Fibroblast of the aortic adventitia (primary cell): ENCODE measurements around the gene ITPR2. TPM values are rescaled to one million over a fixed set of nuclear protein-coding genes. Genes with fewer than 3 reads are reported as not detected.

Experiments
- DNase-seq: peaks from one replicate; pipeline ENCODE4 v3.0.0-alpha.2; 2010; ENCODE audit warnings: low read depth
- H3K4me3 ChIP-seq: 2 replicates; pipeline ENCODE4 v1.5.1; 2011; ENCODE audit warnings: low read depth, mild to moderate bottlenecking, control low read depth, low read length, moderate library complexity
- CTCF ChIP-seq: IDR thresholded peaks from 2 replicates; pipeline ENCODE4 v1.5.1; 2011; ENCODE audit warnings: mild to moderate bottlenecking, low read length, control low read depth, inconsistent platforms; ENCODE audit not compliant: insufficient read depth
- total RNA-seq: library from RNA; depleted of rRNA; stranded (reverse); fragments of >200 nt; gene quantifications from 2 replicates; pipeline ENCODE4 v1.2.3, GENCODE V29; 2012; ENCODE audit warnings: low replicate concordance

The ITPR2 gene
- total RNA-seq, 1 donor, result 15.5 TPM

- H3K4me3 ChIP-seq, result no peak overlapping the region
- peak; percentile 14 for TF ChIP-seq CTCF
- peak; percentile 7 for DNase-seq
Measured at GRCh38 chr12:26465419-26466097, 367.4 kb downstream of the ITPR2 start.

GRCh38 chr12:26461776-26462175 is 371.2 kb downstream of the ITPR2 start:
- no peak for TF ChIP-seq CTCF
- no peak overlapping the region for H3K4me3 ChIP-seq
- DNase-seq, result no peak

GRCh38 chr12:26460361-26460760 is 372.6 kb downstream of the ITPR2 start:
- no peak for TF ChIP-seq CTCF

GRCh38 chr12:26455936-26456574 is 376.9 kb downstream of the ITPR2 start:
- TF ChIP-seq CTCF, result no peak
- peak; percentile 24 for DNase-seq
- H3K4me3 ChIP-seq, result no peak overlapping the region

More at GRCh38 chr12:26460361-26460760, 372.6 kb downstream of the ITPR2 start:
- DNase-seq, result no peak
- no peak overlapping the region for H3K4me3 ChIP-seq

GRCh38 chr12:26453246-26453645 is 379.7 kb downstream of the ITPR2 start:
- no peak for DNase-seq
- H3K4me3 ChIP-seq, result no peak overlapping the region
- TF ChIP-seq CTCF, result no peak

GRCh38 chr12:26452511-26452910 is 380.5 kb downstream of the ITPR2 start:
- TF ChIP-seq CTCF, result no peak
- H3K4me3 ChIP-seq, result no peak overlapping the region
- DNase-seq, result no peak

GRCh38 chr12:26451763-26452162 is 381.2 kb downstream of the ITPR2 start:
- no peak overlapping the region for H3K4me3 ChIP-seq
- peak; percentile 17 for DNase-seq
- TF ChIP-seq CTCF, result no peak
